Measurements from ENCODE around the gene VAMP8.
"Not testable (repeated sequence)": the region's sequence is repeated elsewhere in the genome, so short reads cannot be mapped to it uniquely, and the experiment has no call there.

The VAMP8 gene

GRCh38 chr2:85583667-85584353 is 6.4 kb downstream of the VAMP8 start:
- DNase-seq: no peak

- DNase-seq: peak; percentile 50
These were observed 7.0 kb downstream of the VAMP8 start, which contains the start of gene VAMP5 for GRCh38 chr2:85584354-85584856. Gene VAMP5, plus strand, starts transcription at chr2:85584431. Its CDS starts 60 bp downstream, at chr2:85584491.

- peak; percentile 82 for DNase-seq
These were observed 7.7 kb downstream of the VAMP8 start for GRCh38 chr2:85584857-85585780.

- peak; percentile 69 for DNase-seq
These were observed 8.4 kb downstream of the VAMP8 start for GRCh38 chr2:85585781-85586105.

- DNase-seq: no peak
These were observed 10.8 kb downstream of the VAMP8 start for GRCh38 chr2:85588236-85588635.

- no peak for DNase-seq
These were observed 11.3 kb downstream of the VAMP8 start for GRCh38 chr2:85588645-85589044.

- DNase-seq: no peak
These were observed 11.8 kb downstream of the VAMP8 start for GRCh38 chr2:85589181-85589580.

GRCh38 chr2:85589982-85590791 is 12.8 kb downstream of the VAMP8 start:
- DNase-seq: peak; percentile 85

- no peak for DNase-seq
These were observed 13.6 kb downstream of the VAMP8 start for GRCh38 chr2:85590950-85591349.

- DNase-seq: no peak
These were observed 14.2 kb downstream of the VAMP8 start for GRCh38 chr2:85591563-85591962.

- DNase-seq: not testable (repeated sequence)
These were observed 14.9 kb downstream of the VAMP8 start for GRCh38 chr2:85592299-85592698.

- no peak for DNase-seq
These were observed 15.6 kb downstream of the VAMP8 start for GRCh38 chr2:85593023-85593422.

GRCh38 chr2:85594715-85595300 is 17.4 kb downstream of the VAMP8 start:
- no peak for DNase-seq

GRCh38 chr2:85595301-85596025 is 18.1 kb downstream of the VAMP8 start, which contains the start of gene RNF181:
Gene RNF181, plus strand, starts transcription at chr2:85595745. Its CDS starts 19 bp downstream, at chr2:85595764.
- peak; percentile 99 for DNase-seq

- DNase-seq: no peak
These were observed 18.6 kb downstream of the VAMP8 start for GRCh38 chr2:85596026-85596333.

- no peak for DNase-seq
These were observed 19.2 kb downstream of the VAMP8 start for GRCh38 chr2:85596486-85597143.

- DNase-seq: no peak
These were observed 19.9 kb downstream of the VAMP8 start for GRCh38 chr2:85597241-85597640.

GRCh38 chr2:85598594-85599340 is 21.4 kb downstream of the VAMP8 start:
- DNase-seq: no peak

GRCh38 chr2:85599468-85600234 is 22.3 kb downstream of the VAMP8 start:
- no peak for DNase-seq

- DNase-seq: no peak
These were observed 22.8 kb downstream of the VAMP8 start for GRCh38 chr2:85600235-85600575.

All from EL (cell line).